GM12864 (cell line): ENCODE data around the gene SYNGR2.

Experiments used
- DNase-seq: peaks from one replicate; pipeline ENCODE4 v3.0.0-alpha.2; 2011; ENCODE audit warnings: low read depth
- H3K4me3 ChIP-seq: 2 replicates; pipeline ENCODE4 v1.5.1; 2011; ENCODE audit warnings: mild to moderate bottlenecking, low read depth, low read length, control low read depth
- CTCF ChIP-seq: IDR thresholded peaks from 2 replicates; pipeline ENCODE4 v1.5.1; 2011; ENCODE audit warnings: low read depth, mild to moderate bottlenecking, moderate library complexity, low read length, control low read depth, inconsistent platforms; ENCODE audit errors: missing control alignments

The SYNGR2 gene

GRCh38 chr17:78168242-78168902 is at the start of gene SYNGR2:
TSS of gene SYNGR2 (plus strand) at chr17:78168581. CDS start at chr17:78168617, 36 bp downstream.
- H3K4me3 ChIP-seq = peak within 1 kb of the TSS; percentile 70
- TF ChIP-seq CTCF = no peak
- no peak for DNase-seq

- no peak for DNase-seq
- TF ChIP-seq CTCF = no peak
- H3K4me3 ChIP-seq = no peak overlapping the region
Observed at GRCh38 chr17:78118801-78119241, 49.6 kb upstream of the SYNGR2 start.

- TF ChIP-seq CTCF = no peak
- no peak for DNase-seq
- no peak overlapping the region for H3K4me3 ChIP-seq
Observed at GRCh38 chr17:78120537-78120936, 47.8 kb upstream of the SYNGR2 start.

GRCh38 chr17:78120971-78121800 is 47.2 kb upstream of the SYNGR2 start:
- peak overlapping the region; percentile 53 for H3K4me3 ChIP-seq
- no peak for DNase-seq
- no peak for TF ChIP-seq CTCF

DNA sequence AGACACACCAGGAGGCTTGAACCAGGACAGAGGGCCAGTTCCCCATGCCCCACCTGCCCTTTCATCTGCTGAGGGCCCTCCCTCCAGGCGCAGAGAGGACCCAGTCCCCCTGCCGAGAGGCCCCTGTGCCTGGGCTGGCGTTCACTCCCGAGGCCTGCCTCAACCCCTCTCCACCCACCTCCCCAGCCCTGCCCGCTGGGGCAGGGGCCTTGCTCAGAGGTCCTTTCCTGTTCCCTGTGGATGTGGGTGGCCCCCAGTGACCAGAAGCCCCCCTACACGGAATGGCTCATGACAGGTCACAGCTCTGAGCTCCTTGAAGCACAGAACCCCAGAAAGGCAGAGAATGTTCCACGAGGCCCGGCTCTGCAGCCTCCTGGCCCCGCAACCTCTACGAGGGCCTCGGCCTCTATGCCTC is 46.6 kb upstream of the SYNGR2 start:
- H3K4me3 ChIP-seq = peak overlapping the region; percentile 53
- no peak for DNase-seq
- TF ChIP-seq CTCF = no peak

- DNase-seq = no peak
- no peak for TF ChIP-seq CTCF
- H3K4me3 ChIP-seq = peak overlapping the region; percentile 53
Observed at GRCh38 chr17:78122216-78122930, 46.0 kb upstream of the SYNGR2 start.
